H9 (cell line): ENCODE data around the gene RPRD2. TPM values are rescaled to one million over a fixed set of nuclear protein-coding genes. Genes with fewer than 3 reads are reported as not detected.
A peak's percentile ranks its signal among the peaks of the same experiment; 100 is the strongest.

Source experiments
- DNase-seq: peaks from one replicate; pipeline ENCODE4 v3.0.0-alpha.2; 2017
- H2AFZ ChIP-seq: one replicate; pipeline ENCODE4 v1.6.1; 2013; ENCODE audit warnings: mild to moderate bottlenecking, low read length, control low read depth, moderate library complexity
- H2AK5ac ChIP-seq: 2 replicates; pipeline ENCODE4 v1.6.1; 2013; ENCODE audit warnings: low read length, control low read depth, mixed read lengths; ENCODE audit not compliant: insufficient read length
- H2BK120ac ChIP-seq: one replicate; pipeline ENCODE4 v1.6.1; 2013; ENCODE audit warnings: low read depth, mild to moderate bottlenecking, low read length, control low read depth, inconsistent platforms; ENCODE audit not compliant: poor library complexity, severe bottlenecking
- H2BK12ac ChIP-seq: 2 replicates; pipeline ENCODE4 v1.6.1; 2013; ENCODE audit warnings: low read length, control low read depth, mixed read lengths, low read depth; ENCODE audit not compliant: insufficient read length
- H2BK15ac ChIP-seq: 2 replicates; pipeline ENCODE4 v1.6.1; 2013; ENCODE audit warnings: low read depth, low read length, control low read depth
- H2BK20ac ChIP-seq: one replicate; pipeline ENCODE4 v1.6.1; 2013; ENCODE audit warnings: low read depth, mild to moderate bottlenecking, low read length, control low read depth, inconsistent platforms; ENCODE audit not compliant: poor library complexity, severe bottlenecking
- H2BK5ac ChIP-seq: 2 replicates; pipeline ENCODE4 v1.6.1; 2013; ENCODE audit warnings: low read length, control low read depth, mixed read lengths; ENCODE audit not compliant: insufficient read length
- H3K14ac ChIP-seq: 2 replicates; pipeline ENCODE4 v1.6.1; 2013; ENCODE audit warnings: low read length, control low read depth; ENCODE audit not compliant: insufficient read depth
- H3K18ac ChIP-seq: 2 replicates; pipeline ENCODE4 v1.6.1; 2013; ENCODE audit warnings: low read depth, mild to moderate bottlenecking, mixed read lengths, low read length, control low read depth; ENCODE audit not compliant: insufficient read length
- H3K23ac ChIP-seq: 2 replicates; pipeline ENCODE4 v1.6.1; 2013; ENCODE audit warnings: low read length, control low read depth, mixed read lengths, low read depth; ENCODE audit not compliant: insufficient read length
- H3K23me2 ChIP-seq: 2 replicates; pipeline ENCODE4 v1.6.1; 2013; ENCODE audit warnings: low read depth, mild to moderate bottlenecking, mixed read lengths, low read length, control low read depth; ENCODE audit not compliant: insufficient read length, poor library complexity, severe bottlenecking
- H3K27ac ChIP-seq: 2 replicates; pipeline ENCODE4 v1.5.1; 2013; ENCODE audit warnings: low read length, control low read depth, mixed read lengths, low read depth; ENCODE audit not compliant: insufficient read length
- H3K27me3 ChIP-seq: 2 replicates; pipeline ENCODE4 v1.6.1; 2013; ENCODE audit warnings: low read length, control low read depth, inconsistent platforms; ENCODE audit not compliant: insufficient read depth
- H3K4ac ChIP-seq: 2 replicates; pipeline ENCODE4 v1.6.1; 2013; ENCODE audit warnings: low read depth, mild to moderate bottlenecking, control low read depth, inconsistent platforms, low read length, moderate library complexity
- H3K4me1 ChIP-seq: 2 replicates; pipeline ENCODE4 v1.6.1; 2013; ENCODE audit warnings: low read length, control low read depth, inconsistent platforms; ENCODE audit not compliant: insufficient read depth
- H3K4me2 ChIP-seq: 2 replicates; pipeline ENCODE4 v1.6.1; 2013; ENCODE audit warnings: low read length, control low read depth, mixed read lengths; ENCODE audit not compliant: insufficient read length, insufficient read depth
- H3K56ac ChIP-seq: 2 replicates; pipeline ENCODE4 v1.6.1; 2013; ENCODE audit warnings: low read depth, mild to moderate bottlenecking, mixed read lengths, low read length, control low read depth; ENCODE audit not compliant: insufficient read length
- H3K79me1 ChIP-seq: 2 replicates; pipeline ENCODE4 v1.6.1; 2013; ENCODE audit warnings: low read depth, mild to moderate bottlenecking, moderate library complexity, low read length, control low read depth, inconsistent platforms; ENCODE audit not compliant: insufficient read depth, poor library complexity, severe bottlenecking
- H3K79me2 ChIP-seq: 2 replicates; pipeline ENCODE4 v1.6.1; 2013; ENCODE audit warnings: low read length, control low read depth, inconsistent platforms; ENCODE audit not compliant: insufficient read depth
- H3K9ac ChIP-seq: 2 replicates; pipeline ENCODE4 v1.6.1; 2013; ENCODE audit warnings: low read length, control low read depth, mixed read lengths; ENCODE audit not compliant: insufficient read length; ENCODE audit errors: extremely low read depth
- H3K9me3 ChIP-seq: one replicate; pipeline ENCODE4 v1.6.1; 2013; ENCODE audit warnings: low read depth, low read length, inconsistent platforms; ENCODE audit not compliant: control insufficient read depth
- H3T11ph ChIP-seq: one replicate; pipeline ENCODE4 v1.6.1; 2013; ENCODE audit warnings: mild to moderate bottlenecking, low read length, control low read depth, inconsistent platforms
- H4K20me1 ChIP-seq: one replicate; pipeline ENCODE4 v1.6.1; 2013; ENCODE audit not compliant: control insufficient read depth, insufficient read length, insufficient read depth
- H4K5ac ChIP-seq: 2 replicates; pipeline ENCODE4 v1.6.1; 2013; ENCODE audit warnings: low read depth, mild to moderate bottlenecking, mixed read lengths, low read length, control low read depth; ENCODE audit not compliant: insufficient read length
- H4K8ac ChIP-seq: replicated peaks from 2 replicates; pipeline ENCODE4 v1.6.1; 2013; ENCODE audit warnings: low read length, control low read depth, mixed read lengths, low read depth; ENCODE audit not compliant: insufficient read length
- H4K91ac ChIP-seq: 2 replicates; pipeline ENCODE4 v1.6.1; 2013; ENCODE audit warnings: low read depth, mild to moderate bottlenecking, moderate library complexity, mixed read lengths, low read length, control low read depth; ENCODE audit not compliant: insufficient read length
- H3K27ac Mint-ChIP-seq, 3 experiments: 2 replicates in 2 of 3; 3 replicates in 1 of 3; pipeline ENCODE4 v1.8.0; 2020 to 2021; ENCODE audit warnings: mixed read lengths in 3 of 3, mild to moderate bottlenecking in 1 of 3, moderate library complexity in 1 of 3
- H3K27me3 Mint-ChIP-seq: 2 replicates; pipeline ENCODE4 v1.8.0; 2021; ENCODE audit warnings: low read depth, mild to moderate bottlenecking, moderate library complexity, mixed read lengths
- H3K36me3 Mint-ChIP-seq, 3 experiments: 2 replicates in 2 of 3; 3 replicates in 1 of 3; pipeline ENCODE4 v1.8.0; 2020 to 2021; ENCODE audit warnings: low read depth in 3 of 3, mixed read lengths in 3 of 3; ENCODE audit not compliant: insufficient read depth in 1 of 3
- H3K4me1 Mint-ChIP-seq, 2 experiments: 2 replicates each; pipeline ENCODE4 v1.8.0; 2020; ENCODE audit warnings: mixed read lengths in 2 of 2
- H3K4me3 Mint-ChIP-seq, 2 experiments: 2 replicates in 1 of 2; 3 replicates in 1 of 2; pipeline ENCODE4 v1.8.0; 2020 to 2021; ENCODE audit warnings: mild to moderate bottlenecking in 2 of 2, mixed read lengths in 2 of 2, moderate library complexity in 1 of 2
- H3K9me3 Mint-ChIP-seq, 2 experiments: 2 replicates in 1 of 2; 3 replicates in 1 of 2; pipeline ENCODE4 v1.8.0; 2020; ENCODE audit warnings: mild to moderate bottlenecking in 2 of 2, mixed read lengths in 2 of 2, moderate library complexity in 1 of 2
- WGBS: extraction: QIAGEN DNeasy Blood & Tissue Kit; methylation state at CpG from one replicate; pipeline ENCODE4 v1.1.7; 2013; ENCODE audit warnings: missing lambda C conversion rate, low lambda C conversion rate, mixed read lengths; ENCODE audit not compliant: insufficient read length; ENCODE audit errors: extremely low coverage; 5-methylcytosine and 5-hydroxymethylcytosine counted together
- total RNA-seq: library from RNA; stranded (reverse); gene quantifications from 2 replicates; pipeline ENCODE4 v1.2.1, GENCODE V29; 2021
- TF ChIP-seq, protein P1 (sequence below): fragments of 200-600 bp; sonication (generic); conservative IDR thresholded peaks from 3 replicates; pipeline ENCODE4 v1.8.0; 2021; ENCODE audit warnings: antibody characterized with exemption, mild to moderate bottlenecking

RPRD2 gene
- total RNA-seq, 1 experiment from 2014 or later = 39.0 TPM

DNA sequence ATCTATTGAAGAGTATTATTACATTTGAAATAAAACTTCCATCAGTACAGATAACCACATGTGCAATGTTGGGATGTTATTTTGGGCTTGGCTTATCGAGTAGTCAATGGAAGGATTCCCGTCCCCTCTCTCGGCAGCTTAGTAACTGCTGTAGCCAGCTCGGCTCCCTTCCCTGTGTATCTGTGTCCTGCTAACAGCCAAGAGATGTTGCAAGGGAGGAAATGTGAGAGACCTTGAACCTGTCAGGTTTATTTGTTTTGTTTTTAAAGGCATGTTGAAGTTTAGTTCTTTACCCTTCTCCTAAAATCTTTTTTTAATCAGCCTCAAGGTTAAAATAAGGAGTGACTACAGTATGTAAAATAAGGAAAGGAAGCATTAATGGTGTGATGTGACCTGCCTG, 109.7 kb downstream of the RPRD2 start:
- H4K5ac ChIP-seq = no peak overlapping the region
- no peaks in the 10 kb centered on the region for H3K79me2 ChIP-seq
- H4K8ac ChIP-seq = no peak overlapping the region
- no peak overlapping the region for H3T11ph ChIP-seq
- no peak overlapping the region for H3K9ac ChIP-seq
- H3K23me2 ChIP-seq = no peaks in the 10 kb centered on the region
- TF ChIP-seq, protein P1, sequence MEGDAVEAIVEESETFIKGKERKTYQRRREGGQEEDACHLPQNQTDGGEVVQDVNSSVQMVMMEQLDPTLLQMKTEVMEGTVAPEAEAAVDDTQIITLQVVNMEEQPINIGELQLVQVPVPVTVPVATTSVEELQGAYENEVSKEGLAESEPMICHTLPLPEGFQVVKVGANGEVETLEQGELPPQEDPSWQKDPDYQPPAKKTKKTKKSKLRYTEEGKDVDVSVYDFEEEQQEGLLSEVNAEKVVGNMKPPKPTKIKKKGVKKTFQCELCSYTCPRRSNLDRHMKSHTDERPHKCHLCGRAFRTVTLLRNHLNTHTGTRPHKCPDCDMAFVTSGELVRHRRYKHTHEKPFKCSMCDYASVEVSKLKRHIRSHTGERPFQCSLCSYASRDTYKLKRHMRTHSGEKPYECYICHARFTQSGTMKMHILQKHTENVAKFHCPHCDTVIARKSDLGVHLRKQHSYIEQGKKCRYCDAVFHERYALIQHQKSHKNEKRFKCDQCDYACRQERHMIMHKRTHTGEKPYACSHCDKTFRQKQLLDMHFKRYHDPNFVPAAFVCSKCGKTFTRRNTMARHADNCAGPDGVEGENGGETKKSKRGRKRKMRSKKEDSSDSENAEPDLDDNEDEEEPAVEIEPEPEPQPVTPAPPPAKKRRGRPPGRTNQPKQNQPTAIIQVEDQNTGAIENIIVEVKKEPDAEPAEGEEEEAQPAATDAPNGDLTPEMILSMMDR = no peak
- no CpG with 5 or more reads among the region's 4 CpGs for WGBS
- H4K20me1 ChIP-seq = no peaks in the 10 kb centered on the region
- no peaks in the 10 kb centered on the region for H3K79me1 ChIP-seq
- no peaks in the 10 kb centered on the region for H3K27me3 Mint-ChIP-seq
- H3K27ac Mint-ChIP-seq = peak overlapping the region in 1 of 3 experiments; percentile 38; a peak in 1 of 7 replicates
- no peak overlapping the region for H2BK12ac ChIP-seq
- no peak overlapping the region for H2AK5ac ChIP-seq
- H3K14ac ChIP-seq = no peak overlapping the region
- no peak overlapping the region for H4K91ac ChIP-seq
- H2BK120ac ChIP-seq = no peak overlapping the region
- H2BK20ac ChIP-seq = no peak overlapping the region
- H3K27me3 ChIP-seq = no peaks in the 10 kb centered on the region
- H3K27ac ChIP-seq = no peak overlapping the region
- DNase-seq = no peak
- H3K18ac ChIP-seq = no peak overlapping the region
- no peak overlapping the region for H3K4me2 ChIP-seq
- no peak overlapping the region for H3K23ac ChIP-seq
- H3K36me3 Mint-ChIP-seq = peaks cover 23 to 35% (median 31%) of the 10 kb centered on the region in 3 experiments
- no peak overlapping the region for H2BK15ac ChIP-seq
- no peak overlapping the region for H3K56ac ChIP-seq
- H2AFZ ChIP-seq = no peak overlapping the region
- no peak overlapping the region for H3K4me3 Mint-ChIP-seq
- H2BK5ac ChIP-seq = no peak overlapping the region
- no peak overlapping the region for H3K4ac ChIP-seq
- H3K4me1 Mint-ChIP-seq = peaks cover 9 to 16% of the 10 kb centered on the region in 2 experiments
- H3K9me3 ChIP-seq = no peaks in the 10 kb centered on the region
- H3K4me1 ChIP-seq = no peaks in the 10 kb centered on the region; the same call in 1 of the 2 replicates
- H3K9me3 Mint-ChIP-seq = no peaks in the 10 kb centered on the region
